Activated T-cell treated with anti-CD3 and anti-CD28 coated beads, Interleukin-2, amount 50 U/mL, for 1 hour (primary cell): ENCODE measurements around the gene RTN4R.
A peak's percentile ranks its signal among the peaks of the same experiment; 100 is the strongest.
"Not testable (repeated sequence)": the region's sequence is repeated elsewhere in the genome, so short reads cannot be mapped to it uniquely, and the experiment has no call there.

Source experiments
- DNase-seq: peaks from one replicate; pipeline ENCODE4 v3.0.0-alpha.2; 2020

Gene RTN4R

GRCh38 chr22:20269673-20270072, 1.6 kb upstream of the RTN4R start:
- DNase-seq = not testable (repeated sequence)

GRCh38 chr22:20269201-20269600, 1.1 kb upstream of the RTN4R start:
- DNase-seq = not testable (repeated sequence)

GRCh38 chr22:20267441-20268278, 458 bp downstream of the RTN4R start:
- peak; percentile 28 for DNase-seq

GRCh38 chr22:20266667-20267440, 1.3 kb downstream of the RTN4R start:
- not testable (repeated sequence) for DNase-seq

- not testable (repeated sequence) for DNase-seq
Measured at GRCh38 chr22:20265772-20266666, 2.1 kb downstream of the RTN4R start.

- no peak for DNase-seq
Measured at GRCh38 chr22:20264614-20265452, 3.3 kb downstream of the RTN4R start.

- not testable (repeated sequence) for DNase-seq
Measured at GRCh38 chr22:20263404-20264281, 4.5 kb downstream of the RTN4R start.

GRCh38 chr22:20262582-20263147, 5.5 kb downstream of the RTN4R start:
- no peak for DNase-seq

- no peak for DNase-seq
Measured at GRCh38 chr22:20261848-20262581, 6.1 kb downstream of the RTN4R start.

GRCh38 chr22:20260071-20260765, 7.9 kb downstream of the RTN4R start:
- DNase-seq = no peak

GRCh38 chr22:20259327-20259688, 8.8 kb downstream of the RTN4R start:
- DNase-seq = no peak

GRCh38 chr22:20258584-20259326, 9.4 kb downstream of the RTN4R start:
- no peak for DNase-seq

- DNase-seq = no peak
Measured at GRCh38 chr22:20258021-20258299, 10.2 kb downstream of the RTN4R start.

GRCh38 chr22:20257212-20258020, 10.7 kb downstream of the RTN4R start:
- no peak for DNase-seq

GRCh38 chr22:20256551-20257211, 11.4 kb downstream of the RTN4R start:
- DNase-seq = no peak

- DNase-seq = no peak
Measured at GRCh38 chr22:20256027-20256426, 12.1 kb downstream of the RTN4R start.
